HUES64 (cell line): ENCODE data around the gene TGM6. TPM values are rescaled to one million over a fixed set of nuclear protein-coding genes. Genes with fewer than 3 reads are reported as not detected.

Source experiments
- H3K27ac ChIP-seq: 2 replicates; pipeline ENCODE4 v1.7.0; 2013; ENCODE audit warnings: low read depth, low read length, inconsistent platforms
- H3K27me3 ChIP-seq: 2 replicates; pipeline ENCODE4 v1.6.1; 2013; ENCODE audit warnings: mild to moderate bottlenecking, low read length; ENCODE audit not compliant: insufficient read depth
- H3K36me3 ChIP-seq: 2 replicates; pipeline ENCODE4 v1.6.1; 2013; ENCODE audit warnings: mild to moderate bottlenecking, low read length; ENCODE audit not compliant: insufficient read depth
- H3K4me1 ChIP-seq: 2 replicates; pipeline ENCODE4 v1.6.1; 2013; ENCODE audit warnings: mild to moderate bottlenecking, low read length, moderate library complexity; ENCODE audit not compliant: insufficient read depth
- H3K4me3 ChIP-seq: 2 replicates; pipeline ENCODE4 v1.5.1; 2013; ENCODE audit warnings: mild to moderate bottlenecking, low read length, moderate library complexity
- H3K9ac ChIP-seq: 2 replicates; pipeline ENCODE4 v1.6.1; 2013; ENCODE audit warnings: mild to moderate bottlenecking, low read depth, low read length
- H3K9me3 ChIP-seq: 2 replicates; pipeline ENCODE4 v1.6.1; 2013; ENCODE audit warnings: low read depth, low read length; ENCODE audit not compliant: insufficient read depth
- WGBS: fragments of 150-250, 120-280 bp; methylation state at CpG from one replicate; pipeline ENCODE4 v1.1.7; 2013; ENCODE audit warnings: missing lambda C conversion rate; 5-methylcytosine and 5-hydroxymethylcytosine counted together
- polyA plus RNA-seq, 2 experiments: library from polyadenylated mRNA; stranded (reverse); fragments of 50-300 nt; gene quantifications; one replicate each; pipeline ENCODE4 v1.2.3, GENCODE V29; 2013

TGM6 gene
- polyA plus RNA-seq (2013, experiment 1 of 2), result not detected
- not detected for polyA plus RNA-seq (2013, experiment 2 of 2)

GRCh38 chr20:2380601-2381000, at the start of gene TGM6:
Gene TGM6, plus strand, starts transcription at chr20:2380901. Its CDS starts 68 bp downstream, at chr20:2380969.
- peak within 1 kb of the TSS; percentile 32; the same call in 1 of the 2 replicates for H3K9ac ChIP-seq
- H3K9me3 ChIP-seq, result no peaks in the 10 kb centered on the region
- H3K27me3 ChIP-seq, result no peaks in the 10 kb centered on the region
- H3K36me3 ChIP-seq, result no peaks in the 10 kb centered on the region
- WGBS, result 91% methylated on average over 10 of the region's 10 CpGs
- H3K27ac ChIP-seq, result peak within 1 kb of the TSS; percentile 67
- H3K4me1 ChIP-seq, result peaks cover 14% of the 10 kb centered on the region
- H3K4me3 ChIP-seq, result no peak within 1 kb of the TSS

GRCh38 chr20:2331106-2331505, 49.6 kb upstream of the TGM6 start:
- WGBS, result 94% methylated on average over 5 of the region's 5 CpGs
- H3K27ac ChIP-seq, result no peak overlapping the region

GRCh38 chr20:2331901-2332565, 48.7 kb upstream of the TGM6 start:
- H3K27me3 ChIP-seq, result peaks cover 2% of the 10 kb centered on the region; the same call in 1 of the 2 replicates
- 94% methylated on average over 16 of the region's 17 CpGs for WGBS
- no peak overlapping the region for H3K27ac ChIP-seq
- H3K9me3 ChIP-seq, result no peaks in the 10 kb centered on the region
- no peak overlapping the region for H3K9ac ChIP-seq
- H3K4me3 ChIP-seq, result no peak overlapping the region
- no peaks in the 10 kb centered on the region for H3K4me1 ChIP-seq
- no peaks in the 10 kb centered on the region for H3K36me3 ChIP-seq

More at GRCh38 chr20:2331106-2331505, 49.6 kb upstream of the TGM6 start:
- no peaks in the 10 kb centered on the region for H3K36me3 ChIP-seq
- H3K4me1 ChIP-seq, result no peaks in the 10 kb centered on the region
- no peaks in the 10 kb centered on the region for H3K9me3 ChIP-seq
- no peak overlapping the region for H3K9ac ChIP-seq
- H3K4me3 ChIP-seq, result no peak overlapping the region
- H3K27me3 ChIP-seq, result peaks cover 2% of the 10 kb centered on the region; the same call in 1 of the 2 replicates

GRCh38 chr20:2332711-2333110, 48.0 kb upstream of the TGM6 start:
- Histone ChIP-seq H3K27me3 (peaks cover 2% of the 10 kb centered on the region; the same call in 1 of the 2 replicates), H3K27ac (no peak overlapping the region), H3K4me1 (no peaks in the 10 kb centered on the region), H3K36me3 (no peaks in the 10 kb centered on the region), H3K9ac (no peak overlapping the region), H3K4me3 (no peak overlapping the region), H3K9me3 (no peaks in the 10 kb centered on the region)
- 86% methylated on average over 4 of the region's 4 CpGs for WGBS

GRCh38 chr20:2333821-2334220, 46.9 kb upstream of the TGM6 start:
- no peaks in the 10 kb centered on the region for H3K4me1 ChIP-seq
- H3K27me3 ChIP-seq, result peaks cover 2% of the 10 kb centered on the region; the same call in 1 of the 2 replicates
- no peak overlapping the region for H3K27ac ChIP-seq
- H3K9ac ChIP-seq, result no peak overlapping the region
- H3K9me3 ChIP-seq, result no peaks in the 10 kb centered on the region
- no peak overlapping the region for H3K4me3 ChIP-seq
- H3K36me3 ChIP-seq, result no peaks in the 10 kb centered on the region
- 95% methylated on average over 6 of the region's 6 CpGs for WGBS

GRCh38 chr20:2335096-2335870, 45.4 kb upstream of the TGM6 start:
- H3K9me3 ChIP-seq, result no peaks in the 10 kb centered on the region
- 92% methylated on average over 9 of the region's 9 CpGs for WGBS
- no peak overlapping the region for H3K4me3 ChIP-seq
- no peaks in the 10 kb centered on the region for H3K36me3 ChIP-seq
- no peak overlapping the region for H3K27ac ChIP-seq
- no peaks in the 10 kb centered on the region for H3K4me1 ChIP-seq
- no peak overlapping the region for H3K9ac ChIP-seq
- peaks cover 2% of the 10 kb centered on the region; the same call in 1 of the 2 replicates for H3K27me3 ChIP-seq

GRCh38 chr20:2336471-2336870, 44.2 kb upstream of the TGM6 start:
- WGBS, result 95% methylated on average over 4 of the region's 4 CpGs
- H3K27me3 ChIP-seq, result no peaks in the 10 kb centered on the region
- no peaks in the 10 kb centered on the region for H3K4me1 ChIP-seq
- H3K36me3 ChIP-seq, result no peaks in the 10 kb centered on the region
- no peak overlapping the region for H3K4me3 ChIP-seq
- H3K27ac ChIP-seq, result no peak overlapping the region
- H3K9me3 ChIP-seq, result no peaks in the 10 kb centered on the region
- H3K9ac ChIP-seq, result no peak overlapping the region

GRCh38 chr20:2337142-2337541, 43.6 kb upstream of the TGM6 start:
- Histone ChIP-seq H3K9ac (no peak overlapping the region), H3K4me3 (no peak overlapping the region)
- 94% methylated on average over 5 of the region's 5 CpGs for WGBS

GRCh38 chr20:2338411-2339066, 42.2 kb upstream of the TGM6 start:
- no peak overlapping the region for H3K4me3 ChIP-seq
- H3K27ac ChIP-seq, result no peak overlapping the region
- 94% methylated on average over 5 of the region's 5 CpGs for WGBS
- H3K27me3 ChIP-seq, result no peaks in the 10 kb centered on the region
- H3K36me3 ChIP-seq, result no peaks in the 10 kb centered on the region
- H3K9ac ChIP-seq, result no peak overlapping the region
- no peaks in the 10 kb centered on the region for H3K9me3 ChIP-seq
- H3K4me1 ChIP-seq, result no peaks in the 10 kb centered on the region

More at GRCh38 chr20:2337142-2337541, 43.6 kb upstream of the TGM6 start:
- H3K27ac ChIP-seq, result no peak overlapping the region
- H3K27me3 ChIP-seq, result no peaks in the 10 kb centered on the region
- H3K9me3 ChIP-seq, result no peaks in the 10 kb centered on the region
- H3K4me1 ChIP-seq, result no peaks in the 10 kb centered on the region
- no peaks in the 10 kb centered on the region for H3K36me3 ChIP-seq

- H3K27me3 ChIP-seq, result no peaks in the 10 kb centered on the region
- H3K27ac ChIP-seq, result no peak overlapping the region
- no peaks in the 10 kb centered on the region for H3K36me3 ChIP-seq
- no peak overlapping the region for H3K9ac ChIP-seq
- 0 out of 2 replicates have a peak, but pooled peaks cover 2% of the 10 kb centered on the region for H3K9me3 ChIP-seq
- no peak overlapping the region for H3K4me3 ChIP-seq
- H3K4me1 ChIP-seq, result no peaks in the 10 kb centered on the region
- WGBS, result 92% methylated on average over 11 of the region's 11 CpGs
Observed at GRCh38 chr20:2340136-2340535, 40.6 kb upstream of the TGM6 start.

GRCh38 chr20:2340823-2341222, 39.9 kb upstream of the TGM6 start:
- no peaks in the 10 kb centered on the region for H3K27me3 ChIP-seq
- no peak overlapping the region for H3K4me3 ChIP-seq
- 0 out of 2 replicates have a peak, but pooled peaks cover 2% of the 10 kb centered on the region for H3K9me3 ChIP-seq
- H3K4me1 ChIP-seq, result no peaks in the 10 kb centered on the region
- H3K9ac ChIP-seq, result no peak overlapping the region
- H3K27ac ChIP-seq, result no peak overlapping the region
- 92% methylated on average over 6 of the region's 6 CpGs for WGBS
- no peaks in the 10 kb centered on the region for H3K36me3 ChIP-seq
